Posterior vena cava (tissue), 2 donors: ENCODE data around the gene VTI1A. TPM values are rescaled to one million over a fixed set of nuclear protein-coding genes. Genes with fewer than 3 reads are reported as not detected.
"Not testable (repeated sequence)": the region's sequence is repeated elsewhere in the genome, so short reads cannot be mapped to it uniquely, and the experiment has no call there.

Source experiments
- DNase-seq: peaks from one replicate; pipeline ENCODE4 v3.0.0-alpha.2; 2020; ENCODE audit warnings: low spot score
- intact Hi-C, 2 donors: fragments of 100-400 bp; cut with DNase I; formaldehyde crosslinking; loops; one replicate each; pipeline versions ENCODE4 v1.14.1 to v1.14.2; 2022 to 2023
- total RNA-seq, 2 donors: library from RNA; stranded (reverse); fragmentation: NEBNext Ultra II Directional; extraction: Animal tissue kit (Norgen Biotek cat#: 25700); gene quantifications; one replicate each; pipeline ENCODE4 v1.2.1, GENCODE V29; 2021
- donor health status: DM: yes; HTN: yes; CAD: no.
- donor health status: DM: yes; HTN: yes; CAD: no.

VTI1A gene
- total RNA-seq, 2 donors from 2014 or later: 32.3 to 35.5 TPM

DNA sequence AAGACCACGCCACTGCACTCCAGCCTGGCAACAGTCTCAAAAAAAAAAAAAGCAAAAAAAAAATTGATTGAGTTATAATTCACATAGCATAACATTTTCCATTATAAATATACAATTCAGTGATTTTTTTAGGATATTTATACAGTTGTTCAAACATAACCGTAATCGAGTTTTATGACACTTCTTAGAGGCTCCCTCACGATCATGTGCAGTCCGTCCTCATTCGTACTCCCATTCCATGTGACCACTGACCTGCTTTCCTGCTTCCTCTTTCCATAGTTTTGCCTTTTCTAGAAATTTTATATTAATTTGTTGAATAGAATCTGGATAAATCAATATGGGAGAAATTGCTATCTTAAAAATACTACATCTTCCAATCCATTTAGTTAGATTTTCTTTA lies 45.7 kb downstream of the VTI1A start:
- DNase-seq: no peak
- intact Hi-C loops: no loop called here

GRCh38 chr10:112497347-112497950 lies 50.4 kb downstream of the VTI1A start:
- intact Hi-C loops: no loop called here
- DNase-seq: no peak

DNA sequence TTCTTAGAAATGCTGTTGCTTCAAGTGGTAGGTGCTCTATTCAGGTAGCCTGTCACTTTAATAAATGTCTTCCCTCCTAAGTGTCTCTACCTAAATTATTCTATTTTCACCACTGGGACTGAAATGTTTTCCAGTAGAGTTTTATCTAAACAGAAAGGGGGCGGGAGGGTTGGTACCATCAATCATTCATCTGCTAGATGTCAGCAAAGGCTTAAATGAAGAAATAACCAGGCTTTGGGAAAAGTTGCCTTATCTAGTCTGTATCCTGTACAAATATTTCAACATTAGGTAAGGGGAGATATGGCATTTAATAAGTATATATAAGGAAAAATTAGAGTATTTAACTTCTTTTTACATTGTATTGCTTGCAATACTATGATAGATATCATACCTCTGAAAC lies 51.8 kb downstream of the VTI1A start:
- intact Hi-C loops: no loop called here
- no peak for DNase-seq

DNA sequence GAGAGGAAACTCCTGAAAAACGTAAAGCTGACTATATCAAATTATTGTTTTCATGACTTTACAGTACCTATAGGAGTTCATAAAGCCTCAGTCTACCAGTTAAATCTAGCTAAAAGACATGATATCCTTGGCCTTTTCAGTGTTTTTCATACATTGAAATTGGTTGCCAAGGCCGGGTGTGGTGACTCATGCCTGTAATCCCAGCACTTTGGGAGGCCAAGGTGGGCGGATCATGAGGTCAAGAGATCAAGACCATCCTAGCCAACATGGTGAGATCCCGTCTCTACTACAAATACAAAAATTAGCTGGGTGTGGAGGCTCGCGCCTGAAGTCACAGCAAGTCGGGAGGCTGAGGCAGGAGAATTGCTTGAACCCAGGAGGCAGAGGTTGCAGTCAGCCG lies 53.0 kb downstream of the VTI1A start:
- intact Hi-C loops: not testable (repeated sequence)

GRCh38 chr10:112502536-112502935 lies 55.5 kb downstream of the VTI1A start:
- intact Hi-C loops: no loop called here
- no peak for DNase-seq

More for the DNA sequence above, 53.0 kb downstream of the VTI1A start:
- DNase-seq: not testable (repeated sequence)

- intact Hi-C loops: no loop called here
- DNase-seq: no peak
These were observed 56.6 kb downstream of the VTI1A start for GRCh38 chr10:112503643-112504042.

- intact Hi-C loops: no loop called here
- no peak for DNase-seq
These were observed 60.0 kb downstream of the VTI1A start for GRCh38 chr10:112507046-112507445.

DNA sequence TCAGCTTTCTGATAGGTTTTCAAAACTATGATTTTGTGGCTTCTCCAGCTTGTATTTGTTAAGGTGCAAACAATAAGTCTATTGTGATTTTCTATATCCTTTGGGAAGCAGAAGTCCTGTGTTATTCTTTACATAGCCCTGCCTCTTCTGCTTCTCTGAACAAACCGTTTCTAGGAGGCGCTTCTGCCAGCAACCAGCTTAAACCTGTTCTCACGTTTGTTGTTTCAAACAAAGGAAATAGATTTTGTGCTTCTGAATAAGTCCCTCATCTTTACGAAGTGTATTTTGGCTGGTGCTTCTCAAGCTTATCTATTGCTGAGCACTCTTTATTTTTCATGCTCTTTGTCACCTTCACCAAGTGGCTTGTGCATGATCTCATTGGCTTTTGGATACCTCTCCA lies 61.0 kb downstream of the VTI1A start:
- intact Hi-C loops: no loop called here
- no peak for DNase-seq

- intact Hi-C loops: no loop called here
These were observed 62.7 kb downstream of the VTI1A start for GRCh38 chr10:112509558-112510291.

GRCh38 chr10:112510384-112510783 lies 63.4 kb downstream of the VTI1A start:
- DNase-seq: no peak
- intact Hi-C loops: no loop called here

More at GRCh38 chr10:112509558-112510291, 62.7 kb downstream of the VTI1A start:
- no peak for DNase-seq

- DNase-seq: no peak
- intact Hi-C loops: no loop called here
These were observed 65.3 kb downstream of the VTI1A start for GRCh38 chr10:112512294-112512693.

DNA sequence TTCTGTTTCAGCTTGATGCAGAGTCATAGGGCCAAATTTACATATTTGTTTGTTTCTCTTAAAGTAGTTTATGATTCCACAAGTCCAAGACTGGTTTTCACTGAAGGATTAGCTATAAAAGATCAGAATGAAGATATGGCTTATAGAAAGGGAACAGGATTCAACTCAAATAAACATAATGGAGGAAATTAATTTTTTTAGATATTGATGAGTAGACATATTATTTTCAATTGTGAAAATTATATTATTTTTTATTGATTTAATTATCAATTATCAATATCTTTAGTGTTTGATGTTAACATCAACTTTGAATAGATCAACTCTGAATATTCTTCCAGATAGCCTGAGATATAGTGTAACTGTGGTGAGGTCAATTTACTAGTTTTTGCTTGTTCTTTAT lies 68.1 kb downstream of the VTI1A start:
- no peak for DNase-seq
- intact Hi-C loops: no loop called here

- intact Hi-C loops: no loop called here
- DNase-seq: no peak
These were observed 68.8 kb downstream of the VTI1A start for GRCh38 chr10:112515852-112516251.

DNA sequence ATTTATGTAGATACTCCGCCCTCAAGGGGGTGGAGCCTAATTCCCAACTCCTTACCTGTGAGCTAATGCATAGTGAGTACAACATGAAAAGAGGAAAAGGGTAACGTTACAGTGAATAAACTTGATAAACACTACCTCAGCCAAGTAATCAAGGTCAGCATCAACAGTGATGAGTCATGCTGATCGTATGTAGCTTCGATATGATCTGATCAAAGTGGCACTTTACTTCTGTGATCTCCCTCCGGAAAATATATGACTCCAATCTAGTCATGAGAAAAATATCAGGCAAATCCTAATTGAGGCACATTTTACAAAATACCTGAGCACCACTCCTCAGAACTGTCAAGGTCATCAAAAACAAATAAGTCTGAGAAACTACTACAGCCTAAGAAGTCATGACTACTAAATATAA lies 70.4 kb downstream of the VTI1A start:
- intact Hi-C loops: no loop called here
- DNase-seq: no peak

DNA sequence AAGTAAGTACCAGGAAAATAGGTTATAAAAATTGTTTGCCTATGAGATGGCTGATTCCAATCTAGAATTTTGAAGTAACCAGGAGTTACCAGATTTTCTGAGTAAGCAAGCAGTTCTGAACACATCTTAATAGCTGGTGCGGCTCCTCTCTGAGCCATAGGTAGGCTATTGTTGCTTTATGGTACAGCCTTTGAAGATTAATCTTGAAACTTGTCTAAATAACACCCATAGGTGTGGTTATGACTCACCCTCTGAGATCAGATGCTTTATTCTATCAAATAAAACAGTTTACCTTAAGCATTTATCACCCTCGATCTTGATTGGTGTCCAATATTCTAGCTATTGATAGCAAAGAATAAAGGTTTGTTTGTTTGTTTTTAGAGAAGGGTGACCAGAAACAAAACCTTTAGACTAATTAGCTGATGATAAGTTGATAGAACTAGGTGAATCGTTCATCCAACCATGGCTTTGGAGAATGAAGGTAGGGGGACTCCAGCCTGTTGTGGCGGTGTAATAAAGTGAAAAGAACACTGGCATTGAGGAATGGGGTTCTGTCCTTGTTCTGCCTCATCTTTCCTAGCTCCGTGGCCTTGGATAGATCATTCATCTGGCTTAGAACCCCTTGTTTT lies 72.2 kb downstream of the VTI1A start:
- no peak for DNase-seq
- intact Hi-C loops: no loop called here

DNA sequence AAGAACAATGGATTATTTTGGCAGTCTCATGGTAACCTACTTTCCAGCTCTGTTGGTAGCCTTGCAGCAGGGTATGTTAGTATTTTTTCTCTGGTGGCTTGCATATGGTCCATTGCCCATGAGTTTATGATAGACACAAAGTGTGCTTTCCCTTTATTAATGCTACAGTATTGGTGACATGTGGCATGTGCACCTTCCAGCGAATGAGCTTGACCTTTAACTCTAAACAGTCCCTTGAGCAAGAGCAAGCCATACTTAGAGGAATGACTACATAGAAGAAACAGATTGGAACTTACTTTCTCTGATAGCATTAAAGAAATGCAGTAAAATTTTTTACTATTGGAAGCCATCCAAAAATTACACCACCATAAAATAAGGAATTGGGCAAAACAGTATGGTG lies 73.9 kb downstream of the VTI1A start:
- no peak for DNase-seq
- intact Hi-C loops: no loop called here

DNA sequence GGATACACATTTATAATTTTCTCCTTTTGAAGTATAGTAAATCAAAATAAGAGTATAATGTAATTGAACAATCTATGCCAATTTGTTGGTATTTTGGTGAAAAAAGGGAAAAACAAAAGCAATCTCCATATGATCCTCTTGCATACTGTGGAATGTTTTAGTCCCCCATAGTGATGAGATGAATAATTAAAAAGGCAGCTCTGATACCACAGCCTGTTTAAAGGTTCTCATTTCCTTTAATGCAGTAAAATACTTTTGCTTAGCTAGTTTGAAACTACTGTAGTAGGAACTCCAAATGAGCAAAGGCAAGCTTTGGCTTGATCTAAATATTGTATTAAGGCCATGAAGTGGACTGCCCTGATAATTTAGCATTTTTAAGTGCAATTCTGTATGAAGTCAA lies 77.6 kb downstream of the VTI1A start:
- intact Hi-C loops: no loop called here

DNA sequence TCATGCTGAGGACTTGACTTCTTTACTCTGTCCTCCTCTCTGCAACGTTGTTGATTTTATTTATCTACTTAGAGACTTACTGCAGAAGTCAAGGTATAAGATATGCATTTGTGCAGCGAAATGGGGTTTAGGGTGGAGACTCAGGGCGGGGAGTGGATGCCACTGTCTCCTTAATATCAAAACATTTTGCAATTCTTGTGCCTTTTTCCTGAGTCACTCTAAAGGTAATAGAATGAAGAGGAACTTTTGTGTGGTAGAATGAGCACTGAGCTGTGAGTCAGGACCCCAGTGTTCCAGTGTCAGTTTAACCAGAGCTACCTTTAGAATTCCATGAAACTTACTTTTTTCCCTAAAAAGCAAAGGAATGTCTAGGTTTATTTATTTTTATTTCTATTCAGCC lies 78.2 kb downstream of the VTI1A start:
- DNase-seq: no peak
- intact Hi-C loops: no loop called here

More for the DNA sequence above, 77.6 kb downstream of the VTI1A start:
- DNase-seq: no peak

- DNase-seq: no peak
- intact Hi-C loops: no loop called here
These were observed 79.1 kb downstream of the VTI1A start for GRCh38 chr10:112526139-112526538.

- DNase-seq: no peak
- intact Hi-C loops: no loop called here
These were observed 79.9 kb downstream of the VTI1A start for GRCh38 chr10:112526906-112527305.

DNA sequence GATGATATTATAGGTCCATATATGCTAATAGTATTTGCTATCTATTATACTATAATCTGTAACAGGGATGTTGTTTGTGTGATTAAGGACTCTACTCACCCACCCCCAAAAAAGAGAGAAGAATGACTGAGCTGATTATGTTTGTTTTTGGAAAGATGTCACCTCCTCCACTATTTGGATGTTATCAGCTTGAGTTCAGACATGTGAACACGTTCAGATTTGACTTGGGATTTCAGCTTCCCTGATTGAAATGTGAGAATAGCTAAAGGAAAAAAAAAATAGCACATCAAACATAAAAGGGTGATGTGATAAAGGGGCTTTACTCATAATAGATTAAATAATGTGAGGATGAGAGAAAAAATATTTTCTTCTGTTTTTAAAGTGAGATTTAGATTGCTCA lies 81.2 kb downstream of the VTI1A start:
- intact Hi-C loops: no loop called here
- no peak for DNase-seq
